Panc1 (cell line): ENCODE data around the gene CORIN. TPM values are rescaled to one million over a fixed set of nuclear protein-coding genes. Genes with fewer than 3 reads are reported as not detected.

Source experiments
- ATAC-seq: fragments of 200-7000 bp; cut with Tn5 transposase; 2 replicates; pipeline ENCODE4 v1.9.1; 2020; ENCODE audit warnings: mild to moderate bottlenecking, moderate library complexity
- BruUV-seq: library from RNA; stranded (reverse); fragments of 400-500 nt; replicated peaks from 2 replicates; lab custom pipeline; 2021; lab: Mats Ljungman, UMichigan
- CTCF ChIA-PET: fragments of 300-600 bp; sonication (Branson Sonifier 250); formaldehyde crosslinking; loops from one replicate; lab custom pipeline; 2022; ENCODE audit warnings: antibody characterized with exemption; lab: Charles Lee
- POLR2A ChIA-PET: fragments of 300-600 bp; sonication (Branson Sonifier 250); formaldehyde crosslinking; loops from one replicate; lab custom pipeline; 2022; ENCODE audit warnings: antibody characterized with exemption; lab: Charles Lee
- DNase-seq: peaks from one replicate; pipeline ENCODE4 v3.0.0-alpha.2; 2010; ENCODE audit warnings: low read depth, low spot score
- H3K27ac ChIP-seq: 2 replicates; pipeline ENCODE4 v1.5.1; 2011; ENCODE audit warnings: mild to moderate bottlenecking, low read length, inconsistent platforms
- H3K27me3 ChIP-seq: fragments of 200-500 bp; sonication (Bioruptor generic); 2 replicates; pipeline ENCODE4 v1.6.0; 2014; ENCODE audit warnings: low read length, inconsistent platforms; ENCODE audit not compliant: control insufficient read depth, insufficient read depth
- H3K36me3 ChIP-seq: fragments of 200-500 bp; sonication (Bioruptor generic); 2 replicates; pipeline ENCODE4 v1.5.1; 2014; ENCODE audit warnings: inconsistent platforms, mild to moderate bottlenecking, low read length, moderate library complexity; ENCODE audit not compliant: control insufficient read depth, insufficient read depth
- H3K4me1 ChIP-seq: 2 replicates; pipeline ENCODE4 v1.5.1; 2011; ENCODE audit warnings: inconsistent platforms, mild to moderate bottlenecking, low read length, moderate library complexity; ENCODE audit not compliant: control insufficient read depth, insufficient read depth
- H3K4me3 ChIP-seq, 2 experiments: 2 replicates each; pipeline ENCODE4 v1.5.1; 2011 to 2012; ENCODE audit warnings: low read depth in 2 of 2, low read length in 2 of 2, mild to moderate bottlenecking in 2 of 2, inconsistent platforms in 1 of 2, moderate library complexity in 1 of 2
- H3K9me3 ChIP-seq: fragments of 200-500 bp; sonication (Bioruptor generic); 2 replicates; pipeline ENCODE4 v1.5.1; 2014; ENCODE audit warnings: low read depth, mild to moderate bottlenecking, inconsistent platforms, low read length, moderate library complexity; ENCODE audit not compliant: control insufficient read depth, insufficient read depth
- POLR2AphosphoS5 ChIP-seq: IDR thresholded peaks from 2 replicates; pipeline ENCODE4 v1.6.1; 2012; ENCODE audit warnings: mild to moderate bottlenecking, low read depth, low read length, moderate library complexity
- SIN3A ChIP-seq: IDR thresholded peaks from 2 replicates; pipeline ENCODE4 v1.6.1; 2012; ENCODE audit warnings: low read depth, mild to moderate bottlenecking, low read length, moderate library complexity, borderline replicate concordance; ENCODE audit not compliant: insufficient read depth
- TCF7L2 ChIP-seq: IDR thresholded peaks from 2 replicates; pipeline ENCODE4 v1.6.1; 2011; ENCODE audit warnings: mild to moderate bottlenecking, low read depth, low read length, inconsistent platforms
- in situ Hi-C: cut with HindIII; loops from 2 replicates; pipeline ENCODE4 v1.10.0; 2016; ENCODE audit warnings: low sequenced_read_pairs, low pct_unique_long_range_greater_than_20kb
- intact Hi-C: fragments of 100-400 bp; cut with micrococcal nuclease; formaldehyde crosslinking; loops from one replicate; pipeline ENCODE4 v1.10.0; 2022; ENCODE audit not compliant: unreplicated experiment
- total RNA-seq: library from RNA; stranded (reverse); gene quantifications from one replicate; pipeline ENCODE4 v1.2.1, GENCODE V29; 2021; ENCODE audit not compliant: unreplicated experiment
- TF ChIP-seq, protein P1 (sequence below): fragments of 450-650 bp; IDR thresholded peaks from 2 replicates; pipeline ENCODE4 v1.5.1; 2017; ENCODE audit warnings: mild to moderate bottlenecking
- TF ChIP-seq, protein P2 (sequence below), 2 experiments: IDR thresholded peaks; 2 replicates each; pipeline ENCODE4 v1.6.1; 2011 to 2012; ENCODE audit warnings: low read depth in 2 of 2, control low read depth in 1 of 2, low read length in 1 of 2, mild to moderate bottlenecking in 1 of 2, moderate library complexity in 1 of 2; ENCODE audit not compliant: insufficient read depth in 1 of 2

Gene CORIN
- total RNA-seq, 1 experiment from 2014 or later, result not detected

DNA sequence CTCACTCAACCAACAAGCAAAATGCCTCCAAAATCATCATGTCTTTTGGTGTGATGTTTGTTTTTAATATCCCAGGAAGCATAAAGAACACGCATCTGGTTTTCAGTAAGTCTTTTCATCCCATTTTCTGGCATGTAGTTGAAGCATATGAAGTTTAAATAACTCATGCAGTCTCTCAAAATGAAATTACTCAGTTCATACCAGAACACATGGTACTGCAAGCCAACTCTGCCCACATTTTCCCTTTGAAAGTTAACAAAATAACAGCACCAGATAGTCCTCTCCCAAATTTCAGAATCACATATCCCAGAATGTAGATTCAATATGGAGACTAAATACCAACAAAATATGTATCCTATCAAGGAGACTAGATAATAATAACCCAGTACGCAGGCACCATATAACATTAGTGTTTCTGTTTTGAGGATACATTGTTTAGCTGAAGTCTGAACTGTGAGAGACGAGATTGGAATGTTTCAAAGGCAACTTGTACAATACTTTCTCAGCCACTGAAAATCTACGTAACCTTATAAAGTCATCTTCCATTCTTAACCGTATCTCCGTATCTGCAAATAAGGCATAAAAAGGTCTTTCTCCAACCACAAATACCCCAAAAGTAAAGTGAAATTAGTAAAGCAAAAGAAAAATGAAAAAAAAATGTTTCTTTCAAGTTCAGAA is 23.1 kb downstream of the CORIN start:
- in situ Hi-C loops (no loop called here), intact Hi-C loops (no loop called here)
- Histone ChIP-seq H3K27me3 (peaks cover 6% of the 10 kb centered on the region; the same call in 1 of the 2 replicates), H3K36me3 (no peaks in the 10 kb centered on the region), H3K4me3 (no peak overlapping the region), H3K27ac (no peak overlapping the region), H3K4me1 (no peaks in the 10 kb centered on the region), H3K9me3 (no peaks in the 10 kb centered on the region)
- ChIA-PET CTCF (no interaction called here), POLR2A (no interaction called here)
- ATAC-seq, result no peak
- DNase-seq, result no peak
- no peak for TF ChIP-seq POLR2AphosphoS5
- no peak for TF ChIP-seq SIN3A
- TF ChIP-seq, protein P1, sequence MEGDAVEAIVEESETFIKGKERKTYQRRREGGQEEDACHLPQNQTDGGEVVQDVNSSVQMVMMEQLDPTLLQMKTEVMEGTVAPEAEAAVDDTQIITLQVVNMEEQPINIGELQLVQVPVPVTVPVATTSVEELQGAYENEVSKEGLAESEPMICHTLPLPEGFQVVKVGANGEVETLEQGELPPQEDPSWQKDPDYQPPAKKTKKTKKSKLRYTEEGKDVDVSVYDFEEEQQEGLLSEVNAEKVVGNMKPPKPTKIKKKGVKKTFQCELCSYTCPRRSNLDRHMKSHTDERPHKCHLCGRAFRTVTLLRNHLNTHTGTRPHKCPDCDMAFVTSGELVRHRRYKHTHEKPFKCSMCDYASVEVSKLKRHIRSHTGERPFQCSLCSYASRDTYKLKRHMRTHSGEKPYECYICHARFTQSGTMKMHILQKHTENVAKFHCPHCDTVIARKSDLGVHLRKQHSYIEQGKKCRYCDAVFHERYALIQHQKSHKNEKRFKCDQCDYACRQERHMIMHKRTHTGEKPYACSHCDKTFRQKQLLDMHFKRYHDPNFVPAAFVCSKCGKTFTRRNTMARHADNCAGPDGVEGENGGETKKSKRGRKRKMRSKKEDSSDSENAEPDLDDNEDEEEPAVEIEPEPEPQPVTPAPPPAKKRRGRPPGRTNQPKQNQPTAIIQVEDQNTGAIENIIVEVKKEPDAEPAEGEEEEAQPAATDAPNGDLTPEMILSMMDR, result no peak
- TF ChIP-seq, protein P2, sequence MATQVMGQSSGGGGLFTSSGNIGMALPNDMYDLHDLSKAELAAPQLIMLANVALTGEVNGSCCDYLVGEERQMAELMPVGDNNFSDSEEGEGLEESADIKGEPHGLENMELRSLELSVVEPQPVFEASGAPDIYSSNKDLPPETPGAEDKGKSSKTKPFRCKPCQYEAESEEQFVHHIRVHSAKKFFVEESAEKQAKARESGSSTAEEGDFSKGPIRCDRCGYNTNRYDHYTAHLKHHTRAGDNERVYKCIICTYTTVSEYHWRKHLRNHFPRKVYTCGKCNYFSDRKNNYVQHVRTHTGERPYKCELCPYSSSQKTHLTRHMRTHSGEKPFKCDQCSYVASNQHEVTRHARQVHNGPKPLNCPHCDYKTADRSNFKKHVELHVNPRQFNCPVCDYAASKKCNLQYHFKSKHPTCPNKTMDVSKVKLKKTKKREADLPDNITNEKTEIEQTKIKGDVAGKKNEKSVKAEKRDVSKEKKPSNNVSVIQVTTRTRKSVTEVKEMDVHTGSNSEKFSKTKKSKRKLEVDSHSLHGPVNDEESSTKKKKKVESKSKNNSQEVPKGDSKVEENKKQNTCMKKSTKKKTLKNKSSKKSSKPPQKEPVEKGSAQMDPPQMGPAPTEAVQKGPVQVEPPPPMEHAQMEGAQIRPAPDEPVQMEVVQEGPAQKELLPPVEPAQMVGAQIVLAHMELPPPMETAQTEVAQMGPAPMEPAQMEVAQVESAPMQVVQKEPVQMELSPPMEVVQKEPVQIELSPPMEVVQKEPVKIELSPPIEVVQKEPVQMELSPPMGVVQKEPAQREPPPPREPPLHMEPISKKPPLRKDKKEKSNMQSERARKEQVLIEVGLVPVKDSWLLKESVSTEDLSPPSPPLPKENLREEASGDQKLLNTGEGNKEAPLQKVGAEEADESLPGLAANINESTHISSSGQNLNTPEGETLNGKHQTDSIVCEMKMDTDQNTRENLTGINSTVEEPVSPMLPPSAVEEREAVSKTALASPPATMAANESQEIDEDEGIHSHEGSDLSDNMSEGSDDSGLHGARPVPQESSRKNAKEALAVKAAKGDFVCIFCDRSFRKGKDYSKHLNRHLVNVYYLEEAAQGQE (IDR thresholded peaks at IDR 0.05; ENCODE audit: insufficient read depth in 1 of 2, low read depth in 2 of 2, low read length in 1 of 2), result no peak
- no peak for TF ChIP-seq TCF7L2
- no TSS peak for BruUV-seq

DNA sequence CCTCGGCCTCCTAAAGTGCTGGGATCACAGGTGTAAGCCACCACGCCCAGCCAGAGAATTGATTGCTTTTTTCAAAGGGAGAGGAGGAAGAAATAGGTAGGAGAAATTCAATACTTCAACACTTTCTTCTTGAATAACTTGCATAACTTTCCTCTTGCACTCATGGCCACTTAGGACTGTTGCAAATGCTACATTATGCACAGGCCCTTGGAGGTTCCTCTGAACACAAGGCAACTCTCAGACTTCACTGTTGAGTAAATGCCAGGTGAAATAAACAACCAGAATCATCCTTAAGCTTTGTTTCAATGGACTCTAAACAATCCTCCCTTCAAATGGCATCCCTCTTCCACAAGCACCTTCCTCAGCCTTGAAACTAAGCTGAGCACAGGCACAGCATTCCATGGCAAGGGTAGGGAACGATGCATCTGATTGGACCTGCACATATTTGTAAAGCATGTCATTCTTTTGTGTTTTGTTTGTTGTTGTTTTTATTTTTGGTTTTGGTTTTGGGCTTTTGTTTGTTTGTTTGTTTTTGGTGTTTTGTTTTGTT is 28.1 kb downstream of the CORIN start:
- Histone ChIP-seq H3K27ac (no peak overlapping the region), H3K27me3 (no peaks in the 10 kb centered on the region), H3K4me1 (no peaks in the 10 kb centered on the region), H3K9me3 (no peaks in the 10 kb centered on the region), H3K36me3 (no peaks in the 10 kb centered on the region), H3K4me3 (no peak overlapping the region)
- ChIA-PET POLR2A (no interaction called here), CTCF (no interaction called here)
- in situ Hi-C loops (no loop called here), intact Hi-C loops (no loop called here)
- ATAC-seq (no peak), DNase-seq (no peak)
- TF ChIP-seq SIN3A (no peak), POLR2AphosphoS5 (no peak), TCF7L2 (no peak)
- TF ChIP-seq, protein P2 (IDR thresholded peaks at IDR 0.05; ENCODE audit: insufficient read depth in 1 of 2, low read depth in 2 of 2, low read length in 1 of 2), result no peak
- TF ChIP-seq, protein P1, result no peak
- BruUV-seq, result no TSS peak
